ENCODE data around the gene CES2. TPM values are rescaled to one million over a fixed set of nuclear protein-coding genes. Genes with fewer than 3 reads are reported as not detected.
"Not testable (repeated sequence)": the region's sequence is repeated elsewhere in the genome, so short reads cannot be mapped to it uniquely, and the experiment has no call there.

Gene CES2
- total RNA-seq, 1 experiment from 2014 or later = 24.0 TPM

DNA sequence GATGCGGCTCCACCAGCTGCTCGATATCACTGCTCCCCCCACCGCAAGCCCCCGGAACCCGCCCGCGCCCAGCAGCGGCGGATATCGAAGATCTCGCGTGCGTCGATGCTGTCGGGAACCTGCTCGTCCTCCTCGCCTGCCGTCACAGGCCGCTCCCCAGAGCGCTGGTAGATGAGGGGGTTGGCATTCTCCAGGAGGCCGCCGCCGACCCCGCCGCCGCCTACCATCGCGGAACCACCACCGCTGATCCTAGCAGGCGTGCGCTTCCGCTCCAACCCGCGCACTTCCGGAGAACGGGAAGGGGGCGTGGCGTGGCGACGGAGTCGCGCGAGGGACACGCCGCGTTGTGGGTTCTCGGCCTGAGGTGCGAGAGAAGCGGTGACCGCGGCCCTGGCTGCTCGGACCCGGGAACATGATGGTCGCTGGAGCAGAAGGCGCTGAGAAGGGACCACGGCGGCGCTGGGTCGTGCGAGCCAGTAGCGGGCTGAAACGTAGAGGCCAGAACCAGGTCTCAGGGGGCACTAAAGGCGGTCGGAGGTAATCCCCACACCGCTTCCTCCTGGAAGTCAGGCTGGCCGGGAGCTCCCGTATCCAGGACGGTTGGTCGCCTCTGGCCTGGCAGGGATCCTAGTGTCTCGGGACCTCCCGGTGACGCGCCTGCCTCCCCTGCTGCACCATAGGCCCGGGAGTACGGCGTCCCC lies 1.0 kb upstream of the CES2 start, which contains the start of gene CIAO2B:
Gene CIAO2B, minus strand, starts transcription at position 265 of the 701 bp plus-strand sequence. Its CDS starts 38 bp downstream, at position 227.
- DNase-seq (ENCODE audit: low read depth) = peak; percentile 80

- DNase-seq (ENCODE audit: low read depth) = not testable (repeated sequence)
Measured at GRCh38 chr16:66934839-66935313, 440 bp upstream of the CES2 start.

GRCh38 chr16:66936462-66936861 lies 1.1 kb downstream of the CES2 start:
- DNase-seq (ENCODE audit: low read depth) = no peak

- no peak for DNase-seq (ENCODE audit: low read depth)
Measured at GRCh38 chr16:66936889-66937554, 1.7 kb downstream of the CES2 start.

DNA sequence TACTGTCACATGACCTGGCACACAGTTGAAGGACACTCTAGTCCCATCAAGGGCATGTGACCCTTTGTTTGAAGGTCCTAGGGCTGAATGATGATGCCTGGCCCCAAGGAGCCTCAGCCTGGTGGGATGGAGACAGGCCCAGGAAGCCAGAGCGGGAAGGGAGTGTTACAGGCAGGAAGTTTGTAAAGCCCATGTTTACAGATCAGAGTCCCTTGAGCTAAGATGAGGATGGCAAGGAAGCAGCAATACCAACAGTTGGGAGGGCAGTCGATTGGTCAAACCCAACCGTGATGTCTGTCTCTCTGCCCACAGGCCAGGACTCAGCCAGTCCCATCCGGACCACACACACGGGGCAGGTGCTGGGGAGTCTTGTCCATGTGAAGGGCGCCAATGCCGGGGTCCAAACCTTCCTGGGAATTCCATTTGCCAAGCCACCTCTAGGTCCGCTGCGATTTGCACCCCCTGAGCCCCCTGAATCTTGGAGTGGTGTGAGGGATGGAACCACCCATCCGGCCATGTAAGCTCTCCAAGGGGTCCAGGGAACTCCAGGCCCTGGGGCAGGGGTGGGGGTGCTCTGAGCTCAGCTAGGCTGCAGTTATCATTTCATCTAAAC lies 2.5 kb downstream of the CES2 start:
- DNase-seq (ENCODE audit: low read depth) = no peak

DNA sequence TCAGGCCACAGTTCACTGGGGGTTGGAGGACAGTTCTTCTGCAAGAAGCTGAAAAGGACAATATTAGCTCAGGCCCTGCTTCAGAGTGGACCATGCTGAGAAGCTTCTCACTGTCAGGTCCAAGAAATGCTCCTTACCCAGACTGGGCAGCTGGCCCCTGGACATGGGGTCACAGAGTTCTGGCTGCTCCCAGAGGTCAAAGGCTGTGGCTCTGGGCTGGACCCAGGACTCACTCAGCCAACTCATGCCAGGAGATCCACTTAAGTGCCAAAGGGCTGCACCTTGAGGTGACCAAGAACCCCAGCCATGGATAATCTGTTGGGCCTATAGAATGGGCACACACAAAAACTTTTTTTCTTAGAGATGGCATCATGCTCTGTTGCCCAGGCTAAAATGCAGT lies 4.0 kb downstream of the CES2 start:
- no peak for DNase-seq (ENCODE audit: low read depth)

- no peak for DNase-seq (ENCODE audit: low read depth)
Measured at GRCh38 chr16:66940236-66940635, 4.9 kb downstream of the CES2 start.

DNA sequence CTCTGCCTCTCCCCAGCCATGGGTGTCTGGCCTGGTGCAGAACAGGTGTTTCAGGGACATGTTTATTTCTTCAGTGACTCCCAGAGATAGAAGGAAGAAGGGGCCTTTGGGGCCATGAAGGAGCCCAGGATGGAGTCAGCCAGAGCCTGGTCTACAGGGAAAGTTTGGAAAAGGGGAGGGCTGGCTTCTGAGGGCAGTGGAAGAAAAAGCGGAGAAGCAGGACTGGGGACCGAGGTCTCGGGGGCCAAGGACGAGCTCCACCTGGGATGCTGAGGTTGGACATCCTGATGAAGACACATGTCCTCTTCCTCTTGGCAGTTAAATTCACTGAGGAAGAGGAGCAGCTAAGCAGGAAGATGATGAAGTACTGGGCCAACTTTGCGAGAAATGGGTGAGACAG lies 7.7 kb downstream of the CES2 start:
- no peak for DNase-seq (ENCODE audit: low read depth)

DNA sequence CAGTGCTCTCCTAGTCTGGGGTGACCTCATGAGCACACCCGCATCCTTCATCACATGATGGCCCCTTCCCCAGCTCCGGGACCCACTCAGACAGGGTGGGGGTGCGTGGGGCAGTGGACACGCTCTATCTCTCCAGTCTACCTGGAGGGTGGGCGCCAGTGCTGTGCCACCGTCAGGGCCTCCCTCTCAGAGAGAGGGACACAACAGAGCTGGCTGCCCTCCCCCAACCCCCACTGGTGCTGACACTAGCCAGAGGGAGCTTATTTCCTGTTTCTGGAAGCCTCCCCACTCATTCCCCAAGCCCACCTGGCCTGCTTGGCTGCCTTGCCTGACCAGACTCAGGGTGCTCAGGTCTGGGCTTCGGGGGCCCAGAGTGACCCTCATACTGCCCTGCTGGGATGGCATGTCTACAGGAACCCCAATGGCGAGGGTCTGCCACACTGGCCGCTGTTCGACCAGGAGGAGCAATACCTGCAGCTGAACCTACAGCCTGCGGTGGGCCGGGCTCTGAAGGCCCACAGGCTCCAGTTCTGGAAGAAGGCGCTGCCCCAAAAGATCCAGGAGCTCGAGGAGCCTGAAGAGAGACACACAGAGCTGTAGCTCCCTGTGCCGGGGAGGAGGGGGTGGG lies 8.2 kb downstream of the CES2 start:
- no peak for DNase-seq (ENCODE audit: low read depth)

- DNase-seq (ENCODE audit: low read depth) = no peak
Measured at GRCh38 chr16:66944054-66944441, 8.7 kb downstream of the CES2 start.

DNA sequence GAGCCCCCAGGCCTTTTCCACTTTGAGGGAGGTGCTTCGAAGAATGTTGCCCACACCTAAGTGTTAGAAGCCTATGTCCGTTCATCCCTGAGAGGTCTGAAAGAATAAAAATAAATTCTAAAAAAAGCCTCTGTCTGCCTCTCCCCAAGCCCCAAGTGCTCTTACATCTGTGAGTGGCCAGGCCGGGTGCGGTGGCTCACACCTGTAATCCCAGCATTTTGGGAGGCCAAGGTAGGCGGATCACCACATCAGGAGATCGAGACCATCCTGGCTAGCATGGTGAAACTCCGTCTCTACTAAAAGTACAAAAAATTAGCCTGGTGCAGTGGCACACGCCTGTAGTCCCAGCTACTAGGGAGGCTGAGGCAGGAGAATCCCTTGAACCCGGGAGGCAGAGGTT lies 9.7 kb downstream of the CES2 start:
- not testable (repeated sequence) for DNase-seq (ENCODE audit: low read depth)

- no peak for DNase-seq (ENCODE audit: low read depth)
Measured at GRCh38 chr16:66945939-66946338, 10.6 kb downstream of the CES2 start.

- no peak for DNase-seq (ENCODE audit: low read depth)
Measured at GRCh38 chr16:66946541-66946940, 11.2 kb downstream of the CES2 start.

DNA sequence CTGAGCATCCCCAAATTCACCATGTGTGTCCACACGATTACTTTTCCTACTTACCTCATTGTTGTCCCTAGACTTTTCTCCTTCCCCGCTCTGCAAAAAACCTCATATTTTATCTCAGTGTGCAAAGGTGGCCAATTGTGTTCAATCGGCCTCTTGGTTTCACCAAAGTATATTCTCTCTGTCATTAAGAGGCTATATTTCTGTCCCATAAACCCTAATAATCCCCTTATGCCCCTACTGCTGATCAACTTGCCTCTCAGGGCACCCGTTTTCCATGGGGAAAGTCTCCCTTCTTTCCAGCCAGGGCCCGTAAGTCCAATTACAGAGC lies 11.6 kb downstream of the CES2 start:
- DNase-seq (ENCODE audit: low read depth) = no peak

- DNase-seq (ENCODE audit: low read depth) = peak; percentile 77
Measured at GRCh38 chr16:66947302-66948065, 12.2 kb downstream of the CES2 start.

DNA sequence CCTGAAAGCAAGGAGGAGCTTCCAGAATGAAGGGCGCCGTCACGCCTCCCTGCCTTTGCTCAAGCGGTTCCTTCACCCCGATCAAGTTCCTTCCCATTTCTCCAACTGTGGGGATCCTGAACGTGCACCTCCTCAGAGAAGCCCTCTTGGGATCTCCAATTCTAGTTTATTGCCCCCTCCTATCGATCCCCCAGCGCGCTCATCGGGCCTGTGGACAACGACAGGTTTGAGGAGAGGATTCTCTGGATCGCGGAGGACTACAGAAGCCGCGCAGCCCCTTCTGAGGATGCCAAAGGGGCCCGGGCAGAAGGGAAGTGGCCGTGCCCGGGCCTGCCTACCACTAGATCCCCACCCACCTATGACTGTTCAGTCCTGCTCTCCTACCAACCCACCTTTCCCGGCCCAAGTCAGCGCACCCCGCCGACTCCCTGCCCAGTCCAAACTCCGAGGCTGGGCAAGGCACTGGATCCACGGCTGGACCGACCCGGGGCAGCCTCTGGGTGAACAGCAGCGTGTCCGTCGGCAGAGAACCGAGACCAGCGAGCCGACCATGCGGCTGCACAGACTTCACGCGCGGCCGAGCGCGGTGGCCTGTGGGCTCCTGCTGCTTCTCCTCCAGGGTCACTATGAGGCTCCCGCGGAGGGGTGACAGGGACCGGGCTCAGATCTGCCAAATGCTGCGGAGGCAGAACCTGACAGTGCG lies 13.0 kb downstream of the CES2 start:
- DNase-seq (ENCODE audit: low read depth) = no peak

- no peak for DNase-seq (ENCODE audit: low read depth)
Measured at GRCh38 chr16:66948837-66949225, 13.5 kb downstream of the CES2 start.

DNA sequence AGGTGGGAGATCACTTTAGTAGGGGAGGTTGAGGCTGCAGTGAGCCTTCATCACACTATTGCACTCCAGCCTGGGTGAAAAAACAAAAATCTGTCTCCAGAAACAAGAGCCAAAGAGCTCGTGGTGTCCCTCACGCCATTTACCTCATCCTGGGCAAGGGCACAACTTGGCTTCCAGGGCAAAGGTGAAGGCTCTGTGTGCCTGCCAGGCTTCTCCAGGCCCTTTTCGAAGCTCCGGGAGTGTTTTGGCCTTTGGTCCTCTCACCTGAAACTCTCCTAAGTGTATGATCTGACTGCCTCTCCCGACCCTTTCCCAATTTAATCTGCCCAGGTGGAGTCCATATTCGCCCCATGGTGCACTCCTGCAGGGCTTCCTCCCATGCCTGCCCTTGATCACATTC lies 14.2 kb downstream of the CES2 start:
- no peak for DNase-seq (ENCODE audit: low read depth)

- DNase-seq (ENCODE audit: low read depth) = no peak
Measured at GRCh38 chr16:66950437-66950836, 15.1 kb downstream of the CES2 start.

DNA sequence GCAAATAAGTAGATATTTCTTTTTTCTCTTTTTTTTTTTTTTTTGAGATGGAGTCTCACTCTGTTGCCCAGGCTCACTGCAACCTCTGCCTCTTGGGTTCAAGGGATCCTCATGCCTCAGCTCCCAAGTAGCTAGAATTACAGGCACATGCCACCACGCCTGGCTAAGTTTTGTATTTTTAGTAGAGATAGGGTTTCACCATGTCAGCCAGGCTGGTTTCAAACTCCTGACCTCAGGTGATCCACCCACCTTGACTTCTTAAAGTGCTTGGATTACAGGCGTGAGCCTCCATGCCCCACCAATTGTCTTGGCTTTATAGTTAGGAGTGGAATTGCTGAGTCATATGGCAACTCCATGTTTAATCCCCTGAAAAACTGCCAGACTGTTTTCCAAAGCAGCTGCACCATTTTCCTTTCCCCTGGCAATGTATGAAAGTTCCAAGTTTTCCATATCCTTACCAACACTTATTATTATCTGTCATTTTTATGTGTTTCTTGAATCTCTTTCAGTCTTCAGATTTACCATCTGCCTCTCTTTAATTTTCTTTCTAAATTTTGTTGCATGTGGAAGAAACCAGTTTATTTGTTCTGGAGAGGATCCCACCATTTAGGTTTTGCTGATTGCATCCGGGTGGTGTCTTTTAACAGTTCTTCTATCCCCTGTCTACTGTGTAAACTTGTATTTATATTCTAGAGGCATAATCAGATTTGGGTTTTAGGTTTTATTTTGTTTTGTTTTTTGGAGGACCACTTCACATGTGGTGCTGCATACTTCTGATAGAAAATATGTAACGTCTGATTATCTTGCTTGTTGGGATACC lies 15.9 kb downstream of the CES2 start:
- no peak for DNase-seq (ENCODE audit: low read depth)
